ENCODE data around the gene CEP55. TPM values are rescaled to one million over a fixed set of nuclear protein-coding genes. Genes with fewer than 3 reads are reported as not detected.
A peak's percentile ranks its signal among the peaks of the same experiment; 100 is the strongest.

The CEP55 gene
- total and polyA plus RNA-seq, 2 experiments from 2014 or later: 14.9 to 21.5 TPM

GRCh38 chr10:93482145-93482834 lies 14.1 kb upstream of the CEP55 start, which contains the start of gene MYOF:
TSS of gene MYOF (minus strand) at chr10:93482334. CDS start at chr10:93482194, 140 bp downstream.
- H4K20me1 ChIP-seq (ENCODE audit: insufficient read depth): no peaks in the 10 kb centered on the region
- in situ Hi-C loops (cut with MboI): loop anchor here (10.0 kb wide), 1 partner anchor 107 kb away; no protein-coding TSS in a partner anchor
- H2AFZ ChIP-seq: peak within 1 kb of the TSS; percentile 56
- peaks cover 27% of the 10 kb centered on the region for H3F3A ChIP-seq (ENCODE audit: insufficient read depth)
- peak within 1 kb of the TSS; percentile 99 for H3K9ac ChIP-seq
- H3K9me3 ChIP-seq (ENCODE audit: low read depth): no peaks in the 10 kb centered on the region
- DNase-seq: peak; percentile 94
- TF ChIP-seq EZH2 (IDR thresholded peaks at IDR 0.05; ENCODE audit: insufficient read depth, poor library complexity, severe bottlenecking) (no peak), EZH2phosphoT487 (IDR thresholded peaks at IDR 0.05; ENCODE audit: insufficient read depth, low read depth) (no peak)
- H3K79me2 ChIP-seq (ENCODE audit: insufficient read depth): peaks cover 47% of the 10 kb centered on the region
- no peaks in the 10 kb centered on the region for H3K36me3 ChIP-seq (ENCODE audit: low read depth)
- peak within 1 kb of the TSS; percentile 88 for H3K4me3 ChIP-seq
- peaks cover 20% of the 10 kb centered on the region; the same call in 1 of the 2 replicates for H3K4me1 ChIP-seq (ENCODE audit: insufficient read depth)
- H3K4me2 ChIP-seq (ENCODE audit: unreplicated experiment): peak within 1 kb of the TSS; percentile 86
- H3K27ac ChIP-seq: peak within 1 kb of the TSS; percentile 98
- 1% methylated on average over 27 of the region's 27 CpGs for WGBS, 2 experiments (ENCODE audit: low coverage in 1 of 2, low lambda C conversion rate in 2 of 2, missing lambda C conversion rate in 2 of 2)
- H3K27me3 ChIP-seq (replicated peaks; ENCODE audit: insufficient read depth): no peaks in the 10 kb centered on the region
- H3K9me2 ChIP-seq (ENCODE audit: insufficient read depth): no peaks in the 10 kb centered on the region

DNA sequence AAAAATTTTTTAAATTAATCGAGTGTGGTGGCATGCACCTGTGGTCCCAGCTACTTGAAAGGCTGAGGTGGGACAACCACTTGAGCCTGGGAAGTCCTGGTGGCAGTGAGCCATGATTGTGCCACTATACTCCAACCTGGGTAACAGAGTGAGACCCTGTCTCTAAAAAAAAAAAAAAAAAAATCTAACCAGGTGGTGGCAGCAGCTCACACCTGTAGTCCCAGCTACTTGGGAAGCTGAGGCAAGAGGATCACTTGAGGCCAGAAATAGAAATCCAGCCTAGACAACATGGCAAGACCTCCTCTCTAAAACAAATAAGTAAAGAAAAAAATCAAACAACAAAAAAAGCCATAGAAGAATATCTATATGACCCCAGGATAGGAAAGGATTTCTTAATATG lies 10.7 kb upstream of the CEP55 start:
- peaks cover 13% of the 10 kb centered on the region for H3K79me2 ChIP-seq (ENCODE audit: insufficient read depth)
- TF ChIP-seq EZH2 (IDR thresholded peaks at IDR 0.05; ENCODE audit: insufficient read depth, poor library complexity, severe bottlenecking) (no peak), EZH2phosphoT487 (IDR thresholded peaks at IDR 0.05; ENCODE audit: insufficient read depth, low read depth) (no peak)
- peaks cover 6% of the 10 kb centered on the region; the same call in 1 of the 2 replicates for H3K4me1 ChIP-seq (ENCODE audit: insufficient read depth)
- H3K4me2 ChIP-seq (ENCODE audit: unreplicated experiment): no peak overlapping the region
- no peaks in the 10 kb centered on the region for H3K9me2 ChIP-seq (ENCODE audit: insufficient read depth)
- no peak overlapping the region for H3K9ac ChIP-seq
- H4K20me1 ChIP-seq (ENCODE audit: insufficient read depth): no peaks in the 10 kb centered on the region
- no peaks in the 10 kb centered on the region for H3K27me3 ChIP-seq (replicated peaks; ENCODE audit: insufficient read depth)
- 45 to 62% methylated on average over 1 of the region's 1 CpG for WGBS, 2 experiments (ENCODE audit: low coverage in 1 of 2, low lambda C conversion rate in 2 of 2, missing lambda C conversion rate in 2 of 2)
- no peak overlapping the region for H3K4me3 ChIP-seq
- in situ Hi-C loops (cut with MboI): loop anchor here (10.0 kb wide), 1 partner anchor 111 kb away; no protein-coding TSS in a partner anchor
- no peak overlapping the region for H3K27ac ChIP-seq
- no peak for DNase-seq
- no peak overlapping the region for H2AFZ ChIP-seq
- peaks cover 16% of the 10 kb centered on the region for H3F3A ChIP-seq (ENCODE audit: insufficient read depth)
- no peaks in the 10 kb centered on the region for H3K9me3 ChIP-seq (ENCODE audit: low read depth)
- H3K36me3 ChIP-seq (ENCODE audit: low read depth): no peaks in the 10 kb centered on the region

GRCh38 chr10:93488956-93489528 lies 7.4 kb upstream of the CEP55 start:
- 95 to 100% methylated on average over 4 of the region's 4 CpGs for WGBS, 2 experiments (ENCODE audit: low coverage in 1 of 2, low lambda C conversion rate in 2 of 2, missing lambda C conversion rate in 2 of 2)
- no peak overlapping the region for H2AFZ ChIP-seq
- H3K27ac ChIP-seq: no peak overlapping the region
- no peak overlapping the region for H3K9ac ChIP-seq
- H3K4me1 ChIP-seq (ENCODE audit: insufficient read depth): no peaks in the 10 kb centered on the region
- H3F3A ChIP-seq (ENCODE audit: insufficient read depth): no peaks in the 10 kb centered on the region
- no peaks in the 10 kb centered on the region for H3K36me3 ChIP-seq (ENCODE audit: low read depth)
- H3K4me3 ChIP-seq: no peak overlapping the region
- H3K79me2 ChIP-seq (ENCODE audit: insufficient read depth): no peaks in the 10 kb centered on the region
- in situ Hi-C loops (cut with MboI): loop anchor here (10.0 kb wide), 1 partner anchor 114 kb away; no protein-coding TSS in a partner anchor
- no peaks in the 10 kb centered on the region for H3K9me3 ChIP-seq (ENCODE audit: low read depth)
- no peaks in the 10 kb centered on the region for H4K20me1 ChIP-seq (ENCODE audit: insufficient read depth)
- DNase-seq: no peak
- no peaks in the 10 kb centered on the region for H3K27me3 ChIP-seq (replicated peaks; ENCODE audit: insufficient read depth)
- H3K9me2 ChIP-seq (ENCODE audit: insufficient read depth): no peaks in the 10 kb centered on the region
- TF ChIP-seq EZH2phosphoT487 (IDR thresholded peaks at IDR 0.05; ENCODE audit: insufficient read depth, low read depth) (no peak), EZH2 (IDR thresholded peaks at IDR 0.05; ENCODE audit: insufficient read depth, poor library complexity, severe bottlenecking) (no peak)
- no peak overlapping the region for H3K4me2 ChIP-seq (ENCODE audit: unreplicated experiment)

- in situ Hi-C loops (cut with MboI): no loop called here
- Histone ChIP-seq H3K79me2 (ENCODE audit: insufficient read depth) (peaks cover 2% of the 10 kb centered on the region; the same call in 1 of the 2 replicates), H3K27me3 (replicated peaks; ENCODE audit: insufficient read depth) (no peaks in the 10 kb centered on the region), H3K4me3 (no peak overlapping the region), H3K9ac (no peak overlapping the region), H3K4me2 (ENCODE audit: unreplicated experiment) (no peak overlapping the region), H3K27ac (no peak overlapping the region), H3K9me2 (ENCODE audit: insufficient read depth) (no peaks in the 10 kb centered on the region), H3K36me3 (ENCODE audit: low read depth) (no peaks in the 10 kb centered on the region), H3K9me3 (ENCODE audit: low read depth) (no peaks in the 10 kb centered on the region), H4K20me1 (ENCODE audit: insufficient read depth) (no peaks in the 10 kb centered on the region), H3K4me1 (ENCODE audit: insufficient read depth) (peaks cover 5% of the 10 kb centered on the region; the same call in 1 of the 2 replicates), H2AFZ (no peak overlapping the region), H3F3A (ENCODE audit: insufficient read depth) (no peaks in the 10 kb centered on the region)
- TF ChIP-seq EZH2 (IDR thresholded peaks at IDR 0.05; ENCODE audit: insufficient read depth, poor library complexity, severe bottlenecking): no peak
- TF ChIP-seq EZH2phosphoT487 (IDR thresholded peaks at IDR 0.05; ENCODE audit: insufficient read depth, low read depth): no peak
- 66 to 71% methylated on average over 2 of the region's 2 CpGs for WGBS, 2 experiments (ENCODE audit: low coverage in 1 of 2, low lambda C conversion rate in 2 of 2, missing lambda C conversion rate in 2 of 2)
- DNase-seq: no peak
Observed at GRCh38 chr10:93491602-93492121, 4.8 kb upstream of the CEP55 start.
